Upper lobe of right lung (tissue), 1 donor: ENCODE data around the gene ATP8B1. TPM values are rescaled to one million over a fixed set of nuclear protein-coding genes. Genes with fewer than 3 reads are reported as not detected.
A peak's percentile ranks its signal among the peaks of the same experiment; 100 is the strongest.

ENCODE experiments used
- ATAC-seq: fragments of 200-7000 bp; cut with Tn5 transposase; one replicate; pipeline ENCODE4 v1.9.1; 2020; ENCODE audit warnings: mild to moderate bottlenecking, moderate library complexity
- DNase-seq: peaks from one replicate; pipeline ENCODE4 v3.0.0-alpha.2; 2020
- H3K27ac ChIP-seq: fragments of 200-600 bp; one replicate; pipeline ENCODE4 v1.8.0; 2022
- H3K27me3 ChIP-seq: fragments of 200-600 bp; one replicate; pipeline ENCODE4 v1.8.0; 2022; ENCODE audit warnings: mild to moderate bottlenecking
- H3K36me3 ChIP-seq: fragments of 200-600 bp; one replicate; pipeline ENCODE4 v1.8.0; 2022
- H3K4me1 ChIP-seq: fragments of 200-600 bp; one replicate; pipeline ENCODE4 v1.8.0; 2022
- H3K4me3 ChIP-seq: fragments of 200-600 bp; one replicate; pipeline ENCODE4 v1.8.0; 2022; ENCODE audit warnings: mild to moderate bottlenecking
- H3K9me3 ChIP-seq: fragments of 200-600 bp; one replicate; pipeline ENCODE4 v1.8.0; 2022
- CTCF ChIP-seq: fragments of 200-600 bp; IDR thresholded peaks from one replicate; pipeline ENCODE4 v1.8.0; 2022; ENCODE audit warnings: antibody characterized with exemption
- intact Hi-C: fragments of 100-400 bp; cut with DNase I; formaldehyde crosslinking; loops from one replicate; pipeline ENCODE4 v1.11.0; 2022
- total RNA-seq: library from RNA; stranded (reverse); fragmentation: NEBNext Ultra II Directional; extraction: Animal tissue kit (Norgen Biotek cat#: 25700); gene quantifications from one replicate; pipeline ENCODE4 v1.2.1, GENCODE V29; 2021
- donor health status: DM: no; HTN: yes; CAD: no; lungs with severe emphysema.

Gene ATP8B1
- total RNA-seq, 1 donor from 2014 or later, result 30.7 TPM

DNA sequence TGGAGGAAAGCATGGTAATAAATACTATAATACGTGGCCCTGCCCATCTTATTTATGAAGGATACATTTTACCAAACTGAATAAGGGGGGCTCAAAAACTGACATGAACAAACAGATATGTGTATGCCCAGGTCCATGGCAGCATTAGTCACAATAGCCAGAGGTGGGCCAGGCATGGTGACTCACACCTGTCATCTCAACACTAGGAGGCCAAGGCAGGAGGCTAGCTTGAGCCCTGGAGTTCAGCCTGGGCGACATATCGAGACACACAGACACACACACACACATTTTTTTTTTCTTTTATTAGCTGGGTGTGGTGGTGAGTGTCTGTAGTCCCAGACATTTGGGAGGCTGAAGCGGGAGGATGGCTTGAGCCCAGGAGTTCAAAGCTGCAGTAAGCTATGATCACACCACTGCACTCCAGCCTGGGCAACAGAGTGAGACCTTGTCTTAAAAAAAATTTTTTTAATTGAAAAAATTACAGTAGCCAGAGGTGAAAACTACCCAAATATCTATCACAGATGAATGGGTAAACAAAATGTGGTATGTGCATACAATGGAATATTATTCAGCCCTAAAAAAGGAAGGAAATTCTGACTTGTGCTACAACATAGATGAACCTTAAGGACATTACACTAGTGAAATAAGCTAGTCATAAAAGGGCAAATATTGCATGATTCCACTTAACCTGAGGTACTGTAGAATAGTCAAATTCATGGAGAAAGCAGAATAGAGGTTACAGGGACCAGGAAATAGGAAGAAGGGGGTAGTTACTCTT lies 8.0 kb downstream of the ATP8B1 start:
- no peak overlapping the region for H3K27ac ChIP-seq
- H3K27me3 ChIP-seq, result no peaks in the 10 kb centered on the region
- no peak for DNase-seq
- intact Hi-C loops, result no loop called here
- ATAC-seq, result no peak
- H3K4me3 ChIP-seq, result no peak overlapping the region
- H3K4me1 ChIP-seq, result peaks cover 20% of the 10 kb centered on the region
- no peaks in the 10 kb centered on the region for H3K9me3 ChIP-seq
- H3K36me3 ChIP-seq, result no peaks in the 10 kb centered on the region
- TF ChIP-seq CTCF, result no peak

- TF ChIP-seq CTCF, result no peak
- Histone ChIP-seq H3K9me3 (no peaks in the 10 kb centered on the region), H3K36me3 (no peaks in the 10 kb centered on the region), H3K4me3 (no peak overlapping the region), H3K27me3 (no peaks in the 10 kb centered on the region), H3K4me1 (peaks cover 34% of the 10 kb centered on the region), H3K27ac (peak overlapping the region; percentile 1)
- DNase-seq (no peak), ATAC-seq (peak; percentile 51)
- intact Hi-C loops, result no loop called here
Observed at GRCh38 chr18:57793302-57793986, 9.7 kb downstream of the ATP8B1 start.

DNA sequence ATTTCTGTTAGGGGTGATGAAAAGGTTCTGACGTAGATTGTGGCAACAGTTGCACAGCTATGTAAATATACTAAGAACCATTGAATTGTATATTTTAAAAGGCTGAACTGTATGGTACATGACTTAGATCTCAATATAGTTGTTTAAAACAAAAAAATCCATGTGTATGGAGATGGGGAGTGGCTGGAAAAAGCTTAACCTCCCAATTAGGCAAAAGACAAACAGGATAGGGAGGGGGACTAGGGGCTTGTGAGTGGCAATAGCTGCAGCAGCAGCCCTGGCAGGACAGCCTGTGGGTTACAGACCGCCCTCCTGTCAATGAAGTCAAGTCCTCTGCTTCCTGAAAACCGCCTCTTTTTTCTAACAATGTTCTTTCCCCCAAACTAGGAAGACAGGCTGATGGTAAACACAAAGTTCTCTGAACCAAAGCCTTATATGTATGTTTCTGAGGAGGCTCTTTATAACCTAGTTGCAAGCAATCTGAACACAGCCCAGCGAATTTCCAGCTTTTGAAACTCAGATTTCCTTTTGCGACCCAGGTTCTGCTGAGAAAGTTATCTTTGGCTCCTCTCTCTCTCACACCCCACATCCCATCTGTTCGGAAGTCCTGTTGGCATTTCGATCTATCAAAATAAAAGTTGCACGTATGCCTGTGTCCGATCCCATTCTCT lies 10.3 kb downstream of the ATP8B1 start:
- intact Hi-C loops, result no loop called here
- ATAC-seq (peak; percentile 47), DNase-seq (no peak)
- Histone ChIP-seq H3K27ac (peak overlapping the region; percentile 56), H3K27me3 (no peaks in the 10 kb centered on the region), H3K36me3 (no peaks in the 10 kb centered on the region), H3K4me3 (no peak overlapping the region), H3K4me1 (peaks cover 36% of the 10 kb centered on the region), H3K9me3 (no peaks in the 10 kb centered on the region)
- TF ChIP-seq CTCF, result no peak

- DNase-seq (no peak), ATAC-seq (no peak)
- no peaks in the 10 kb centered on the region for H3K27me3 ChIP-seq
- no peaks in the 10 kb centered on the region for H3K9me3 ChIP-seq
- H3K36me3 ChIP-seq, result no peaks in the 10 kb centered on the region
- intact Hi-C loops, result no loop called here
- H3K4me3 ChIP-seq, result no peak overlapping the region
- TF ChIP-seq CTCF, result no peak
- no peak overlapping the region for H3K27ac ChIP-seq
- H3K4me1 ChIP-seq, result peaks cover 36% of the 10 kb centered on the region
Observed at GRCh38 chr18:57791911-57792310, 11.2 kb downstream of the ATP8B1 start.

DNA sequence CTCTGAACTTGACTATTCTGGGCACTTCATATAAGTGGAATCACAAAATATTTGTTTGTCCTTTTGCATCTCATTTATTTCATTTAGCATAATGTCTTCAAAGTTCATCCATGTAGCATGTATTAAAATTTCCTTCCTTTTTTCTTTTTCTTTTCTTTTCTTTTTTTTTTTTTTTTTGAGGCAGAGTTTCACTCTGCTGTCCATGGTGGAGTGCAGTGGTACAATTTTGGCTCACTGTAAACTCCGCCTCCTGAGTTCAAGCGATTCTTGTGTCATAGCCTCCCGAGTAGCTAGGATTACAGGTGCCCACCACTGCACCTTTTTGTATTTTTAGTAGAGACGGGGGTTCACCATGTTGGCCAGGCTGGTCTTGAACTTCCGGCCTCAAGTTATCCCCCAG lies 11.9 kb downstream of the ATP8B1 start:
- Histone ChIP-seq H3K4me1 (peaks cover 36% of the 10 kb centered on the region), H3K27ac (no peak overlapping the region), H3K27me3 (no peaks in the 10 kb centered on the region), H3K4me3 (no peak overlapping the region), H3K9me3 (no peaks in the 10 kb centered on the region), H3K36me3 (no peaks in the 10 kb centered on the region)
- ATAC-seq, result no peak
- TF ChIP-seq CTCF, result no peak
- intact Hi-C loops, result no loop called here
- no peak for DNase-seq
